ENCODE results near the gene WDR62. TPM values are rescaled to one million over a fixed set of nuclear protein-coding genes. Genes with fewer than 3 reads are reported as not detected.
A peak's percentile ranks its signal among the peaks of the same experiment; 100 is the strongest.

The WDR62 gene
- total RNA-seq, 2 donors from 2014 or later, result 23.5 to 34.4 TPM

DNA sequence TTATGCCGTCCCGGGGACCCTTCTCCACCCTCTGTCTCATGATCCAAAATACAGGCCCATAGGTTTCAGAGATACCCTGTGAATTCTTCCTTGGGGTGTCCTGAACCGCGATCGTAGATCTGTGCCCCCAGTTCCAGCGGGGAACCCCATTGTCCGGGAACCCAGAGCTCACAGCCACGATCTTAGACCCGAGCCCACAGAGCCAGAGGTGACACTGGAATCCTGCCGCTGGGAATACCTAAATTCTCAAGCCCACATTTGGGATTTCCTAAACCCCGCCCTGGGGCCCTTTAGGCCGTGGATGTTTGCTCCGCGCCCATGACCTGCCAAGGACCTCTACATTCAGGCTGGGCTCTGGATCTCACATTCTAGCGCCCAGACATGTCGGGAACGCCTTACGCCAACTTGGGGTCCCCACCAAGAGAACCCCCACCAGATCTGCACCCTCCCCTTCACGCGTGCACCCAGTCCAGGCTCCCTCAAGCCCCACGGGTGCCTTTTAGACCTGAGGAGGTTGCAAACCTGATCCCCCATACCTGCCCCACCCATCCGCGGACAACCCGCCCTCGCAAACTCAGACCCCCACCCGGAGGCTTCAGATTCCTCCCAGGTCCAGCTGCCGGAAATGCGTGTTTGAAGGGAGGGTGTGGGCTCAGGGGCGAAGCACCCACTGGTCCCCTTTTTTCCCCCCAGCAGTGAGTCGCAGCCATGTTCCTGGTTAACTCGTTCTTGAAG lies 85.8 kb downstream of the WDR62 start:
- Mint-ChIP-seq H3K4me3 (peak overlapping the region; percentile 99), H3K27ac (peak overlapping the region; percentile 98), H3K27me3 (ENCODE audit: insufficient read depth) (peaks cover 2% of the 10 kb centered on the region), H3K9me3 (no peaks in the 10 kb centered on the region), H3K36me3 (ENCODE audit: low read depth) (peaks cover 34% of the 10 kb centered on the region), H3K4me1 (peaks cover 13% of the 10 kb centered on the region)
- Histone ChIP-seq H3K4me3 (ENCODE audit: low read length) (peak overlapping the region; percentile 100), H3K36me3 (ENCODE audit: control insufficient read depth, insufficient read depth, low read length) (peaks cover 35% of the 10 kb centered on the region), H3K9ac (ENCODE audit: extremely low read depth, low read length, poor library complexity, severe bottlenecking) (peak overlapping the region; percentile 96), H3K27ac (ENCODE audit: low read depth, low read length) (peak overlapping the region; percentile 31), H3K9me3 (ENCODE audit: control insufficient read depth, low read length) (no peaks in the 10 kb centered on the region), H3K4me1 (ENCODE audit: control insufficient read depth, insufficient read depth, low read length) (no peaks in the 10 kb centered on the region), H3K27me3 (ENCODE audit: control insufficient read depth, insufficient read depth, low read length, poor library complexity, severe bottlenecking) (no peaks in the 10 kb centered on the region)
- TF ChIP-seq, protein P1, sequence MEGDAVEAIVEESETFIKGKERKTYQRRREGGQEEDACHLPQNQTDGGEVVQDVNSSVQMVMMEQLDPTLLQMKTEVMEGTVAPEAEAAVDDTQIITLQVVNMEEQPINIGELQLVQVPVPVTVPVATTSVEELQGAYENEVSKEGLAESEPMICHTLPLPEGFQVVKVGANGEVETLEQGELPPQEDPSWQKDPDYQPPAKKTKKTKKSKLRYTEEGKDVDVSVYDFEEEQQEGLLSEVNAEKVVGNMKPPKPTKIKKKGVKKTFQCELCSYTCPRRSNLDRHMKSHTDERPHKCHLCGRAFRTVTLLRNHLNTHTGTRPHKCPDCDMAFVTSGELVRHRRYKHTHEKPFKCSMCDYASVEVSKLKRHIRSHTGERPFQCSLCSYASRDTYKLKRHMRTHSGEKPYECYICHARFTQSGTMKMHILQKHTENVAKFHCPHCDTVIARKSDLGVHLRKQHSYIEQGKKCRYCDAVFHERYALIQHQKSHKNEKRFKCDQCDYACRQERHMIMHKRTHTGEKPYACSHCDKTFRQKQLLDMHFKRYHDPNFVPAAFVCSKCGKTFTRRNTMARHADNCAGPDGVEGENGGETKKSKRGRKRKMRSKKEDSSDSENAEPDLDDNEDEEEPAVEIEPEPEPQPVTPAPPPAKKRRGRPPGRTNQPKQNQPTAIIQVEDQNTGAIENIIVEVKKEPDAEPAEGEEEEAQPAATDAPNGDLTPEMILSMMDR (conservative IDR thresholded peaks at IDR 0.05), result no peak
- WGBS, 2 experiments (ENCODE audit: insufficient coverage in 1 of 2, insufficient read length in 1 of 2), result 0% methylated on average over 10 to 31 of the region's 31 CpGs
- peak; percentile 87 for DNase-seq

DNA sequence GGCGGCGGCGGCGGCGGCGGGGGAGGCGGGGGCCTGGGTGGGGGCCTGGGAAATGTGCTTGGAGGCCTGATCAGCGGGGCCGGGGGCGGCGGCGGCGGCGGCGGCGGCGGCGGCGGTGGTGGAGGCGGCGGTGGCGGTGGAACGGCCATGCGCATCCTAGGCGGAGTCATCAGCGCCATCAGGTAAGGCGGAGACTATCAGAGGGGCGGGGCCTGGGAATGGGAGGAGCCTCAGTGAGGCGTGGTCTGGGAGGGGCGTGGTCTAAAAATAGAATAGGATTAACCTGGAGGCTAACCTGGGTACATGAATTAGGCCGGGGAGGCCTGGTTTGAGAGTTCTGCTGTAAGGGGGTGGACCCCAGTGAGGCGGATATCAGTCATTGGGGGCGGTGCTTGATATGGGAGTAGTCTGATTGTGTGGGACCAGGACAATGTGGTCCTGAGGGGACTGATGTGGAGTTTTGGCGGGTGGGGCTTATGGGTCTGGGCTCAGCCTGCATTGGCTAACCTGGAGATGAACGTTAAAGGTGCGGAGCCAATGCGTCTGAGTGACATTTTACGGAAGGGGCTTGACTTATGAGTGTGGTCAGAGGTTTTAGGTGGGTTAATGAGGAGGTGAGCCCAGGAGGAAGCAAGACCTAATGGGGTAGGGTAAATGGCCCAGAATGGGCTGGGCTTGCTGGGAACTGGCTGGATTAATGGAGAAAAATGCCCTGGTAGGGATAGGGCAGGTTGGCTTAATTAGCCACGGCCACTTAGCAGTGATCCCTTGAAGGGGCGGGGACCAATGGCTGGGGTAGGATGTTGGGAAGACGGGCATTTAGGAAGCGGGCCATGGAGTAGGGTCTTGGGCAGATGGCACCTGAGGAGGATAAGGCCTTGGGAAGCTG lies 86.6 kb downstream of the WDR62 start:
- Histone ChIP-seq H3K9ac (ENCODE audit: extremely low read depth, low read length, poor library complexity, severe bottlenecking) (no peak overlapping the region), H3K4me3 (ENCODE audit: low read length) (peak overlapping the region; percentile 90), H3K27me3 (ENCODE audit: control insufficient read depth, insufficient read depth, low read length, poor library complexity, severe bottlenecking) (no peaks in the 10 kb centered on the region), H3K27ac (ENCODE audit: low read depth, low read length) (no peak overlapping the region), H3K4me1 (ENCODE audit: control insufficient read depth, insufficient read depth, low read length) (no peaks in the 10 kb centered on the region), H3K9me3 (ENCODE audit: control insufficient read depth, low read length) (no peaks in the 10 kb centered on the region), H3K36me3 (ENCODE audit: control insufficient read depth, insufficient read depth, low read length) (peaks cover 43% of the 10 kb centered on the region)
- DNase-seq, result peak; percentile 100
- H3K27me3 Mint-ChIP-seq (ENCODE audit: insufficient read depth), result peaks cover 2% of the 10 kb centered on the region
- 14 to 30% methylated on average over 19 to 42 of the region's 42 CpGs for WGBS, 2 experiments (ENCODE audit: insufficient coverage in 1 of 2, insufficient read length in 1 of 2)
- H3K36me3 Mint-ChIP-seq (ENCODE audit: low read depth), result peaks cover 42% of the 10 kb centered on the region
- TF ChIP-seq, protein P1 (conservative IDR thresholded peaks at IDR 0.05), result no peak
- H3K9me3 Mint-ChIP-seq, result no peaks in the 10 kb centered on the region
- peak overlapping the region; percentile 90 for H3K27ac Mint-ChIP-seq
- peaks cover 13% of the 10 kb centered on the region for H3K4me1 Mint-ChIP-seq
- peak overlapping the region; percentile 99 for H3K4me3 Mint-ChIP-seq

DNA sequence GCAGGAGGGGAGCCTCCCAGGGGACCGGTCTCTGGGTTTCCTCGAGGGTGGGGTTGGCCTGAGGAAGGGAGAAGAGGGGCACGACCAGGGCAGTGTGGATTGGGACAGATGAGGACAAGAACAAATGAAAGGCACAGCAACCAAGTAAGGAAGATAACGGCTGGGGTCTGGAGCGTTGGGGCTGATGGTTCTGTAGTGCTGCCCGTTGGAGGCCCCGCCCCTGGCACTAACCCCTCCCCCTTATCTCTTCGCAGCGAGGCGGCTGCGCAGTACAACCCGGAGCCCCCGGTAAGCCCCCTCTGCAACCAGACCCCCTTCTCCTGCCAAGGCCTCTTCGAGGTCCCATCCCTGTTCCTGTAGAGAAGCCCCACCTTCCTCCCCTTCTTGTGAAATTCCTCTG lies 87.3 kb downstream of the WDR62 start:
- no peak overlapping the region for H3K9ac ChIP-seq (ENCODE audit: extremely low read depth, low read length, poor library complexity, severe bottlenecking)
- H3K36me3 ChIP-seq (ENCODE audit: control insufficient read depth, insufficient read depth, low read length), result peaks cover 50% of the 10 kb centered on the region
- H3K4me3 Mint-ChIP-seq, result peak overlapping the region; percentile 99
- peaks cover 9% of the 10 kb centered on the region for H3K4me1 Mint-ChIP-seq
- peak overlapping the region; percentile 90 for H3K27ac Mint-ChIP-seq
- no peaks in the 10 kb centered on the region for H3K9me3 ChIP-seq (ENCODE audit: control insufficient read depth, low read length)
- no peaks in the 10 kb centered on the region for H3K9me3 Mint-ChIP-seq
- WGBS, 2 experiments (ENCODE audit: insufficient coverage in 1 of 2, insufficient read length in 1 of 2), result 96 to 97% methylated on average over 6 to 14 of the region's 14 CpGs
- H3K27me3 ChIP-seq (ENCODE audit: control insufficient read depth, insufficient read depth, low read length, poor library complexity, severe bottlenecking), result no peaks in the 10 kb centered on the region
- DNase-seq, result no peak
- TF ChIP-seq, protein P1 (conservative IDR thresholded peaks at IDR 0.05), result no peak
- no peaks in the 10 kb centered on the region for H3K27me3 Mint-ChIP-seq (ENCODE audit: insufficient read depth)
- peaks cover 50% of the 10 kb centered on the region for H3K36me3 Mint-ChIP-seq (ENCODE audit: low read depth)
- peak overlapping the region; percentile 90 for H3K4me3 ChIP-seq (ENCODE audit: low read length)
- no peaks in the 10 kb centered on the region for H3K4me1 ChIP-seq (ENCODE audit: control insufficient read depth, insufficient read depth, low read length)
- H3K27ac ChIP-seq (ENCODE audit: low read depth, low read length), result no peak overlapping the region
